HCT116 (cell line): ENCODE data around the gene GDPD5. TPM values are rescaled to one million over a fixed set of nuclear protein-coding genes. Genes with fewer than 3 reads are reported as not detected.

Experiments used
- ATAC-seq: fragments of 200-7000 bp; cut with Tn5 transposase; 2 replicates; pipeline ENCODE4 v1.9.1; 2020; ENCODE audit warnings: mild to moderate bottlenecking, moderate library complexity
- BruUV-seq: library from RNA; stranded (reverse); fragments of 400-500 nt; replicated peaks from 2 replicates; lab custom pipeline; 2021; lab: Mats Ljungman, UMichigan
- CTCF ChIA-PET: fragments of 300-600 bp; sonication (Branson Sonifier 250); formaldehyde crosslinking; loops from one replicate; lab custom pipeline; 2021; ENCODE audit warnings: antibody characterized with exemption; lab: Charles Lee
- POLR2A ChIA-PET: fragments of 300-600, 350-600 bp; sonication (Branson Sonifier 250); formaldehyde crosslinking; loops from one replicate; lab custom pipeline; 2021; ENCODE audit warnings: antibody characterized with exemption; lab: Charles Lee
- RAD21 ChIA-PET, 2 experiments: fragments of 300-600 bp; sonication (Branson Sonifier 250); formaldehyde crosslinking; loops; one replicate each; lab custom pipeline; 2023; ENCODE audit warnings: low total read pairs in 2 of 2; ENCODE audit not compliant: uncharacterized antibody in 2 of 2, unreplicated experiment in 2 of 2, low non-redundant PET in 1 of 2; lab: Charles Lee
- DNase-seq: peaks from one replicate; pipeline ENCODE4 v3.0.0-alpha.2; 2010; ENCODE audit warnings: low read depth, low spot score
- H2AFZ ChIP-seq: fragments of 200-600 bp; shearing (Covaris generic), sonication (generic); 2 replicates; pipeline ENCODE4 v1.6.1; 2017; ENCODE audit warnings: low read depth, mixed run types, mixed read lengths, antibody characterized with exemption, low read length; ENCODE audit not compliant: poor library complexity, severe bottlenecking
- H3K27ac ChIP-seq: 2 replicates; pipeline ENCODE4 v1.5.1; 2012; ENCODE audit warnings: low read depth, low read length
- H3K27me3 ChIP-seq: fragments of 200-600 bp; sonication (generic); 2 replicates; pipeline ENCODE4 v1.6.1; 2016; ENCODE audit warnings: mixed run types, low read length, mixed read lengths; ENCODE audit not compliant: insufficient read depth
- H3K36me3 ChIP-seq, 2 experiments: fragments of 200-500 bp in 1 of 2; fragments of 200-600 bp in 1 of 2; sonication (Bioruptor generic) in 1 of 2; sonication (generic) in 1 of 2; 2 replicates each; pipeline versions ENCODE4 v1.5.1 to v1.6.1; 2014 to 2016; ENCODE audit warnings: low read length in 2 of 2, inconsistent platforms in 1 of 2, mixed read lengths in 1 of 2, mixed run types in 1 of 2; ENCODE audit not compliant: insufficient read depth in 2 of 2, control insufficient read depth in 1 of 2
- H3K4me1 ChIP-seq, 2 experiments: fragments of 200-600 bp in 1 of 2; sonication (generic) in 1 of 2; 2 replicates each; pipeline versions ENCODE4 v1.5.1 to v1.6.1; 2012 to 2017; ENCODE audit warnings: low read length in 2 of 2, inconsistent platforms in 1 of 2, mild to moderate bottlenecking in 1 of 2, mixed read lengths in 1 of 2, mixed run types in 1 of 2, moderate library complexity in 1 of 2; ENCODE audit not compliant: insufficient read depth in 2 of 2, control insufficient read depth in 1 of 2
- H3K4me2 ChIP-seq: fragments of 200-600 bp; sonication (generic); 2 replicates; pipeline ENCODE4 v1.6.1; 2017; ENCODE audit warnings: mixed run types, low read length, mixed read lengths
- H3K4me3 ChIP-seq, 2 experiments: fragments of 200-600 bp in 1 of 2; sonication (generic) in 1 of 2; replicated peaks in 1 of 2; 2 replicates each; pipeline ENCODE4 v1.5.1; 2011 to 2016; ENCODE audit warnings: low read length in 2 of 2, control low read depth in 1 of 2, low read depth in 1 of 2, mild to moderate bottlenecking in 1 of 2, mixed read lengths in 1 of 2, mixed run types in 1 of 2
- H3K79me2 ChIP-seq: fragments of 200-600 bp; sonication (generic); 2 replicates; pipeline ENCODE4 v1.6.1; 2017; ENCODE audit warnings: mild to moderate bottlenecking, mixed run types, low read length, moderate library complexity, mixed read lengths; ENCODE audit not compliant: insufficient read depth
- H3K9ac ChIP-seq: fragments of 200-600 bp; sonication (generic); 2 replicates; pipeline ENCODE4 v1.6.1; 2016; ENCODE audit warnings: low read length, mixed read lengths
- H3K9me2 ChIP-seq: fragments of 200-600 bp; sonication (generic), shearing (Covaris generic); 2 replicates; pipeline ENCODE4 v1.6.1; 2017; ENCODE audit warnings: mixed run types, mild to moderate bottlenecking, moderate library complexity; ENCODE audit not compliant: insufficient read depth
- H3K9me3 ChIP-seq, 2 experiments: fragments of 200-500 bp in 1 of 2; fragments of 200-600 bp in 1 of 2; sonication (Bioruptor generic) in 1 of 2; sonication (generic) in 1 of 2; 2 replicates each; pipeline ENCODE4 v1.6.1; 2014 to 2017; ENCODE audit warnings: low read length in 2 of 2, mixed read lengths in 2 of 2, inconsistent platforms in 1 of 2, low read depth in 1 of 2, mild to moderate bottlenecking in 1 of 2, mixed run types in 1 of 2, moderate library complexity in 1 of 2; ENCODE audit not compliant: control insufficient read depth in 1 of 2, insufficient read depth in 1 of 2
- H4K20me1 ChIP-seq: fragments of 200-600 bp; sonication (generic), shearing (Covaris generic); 2 replicates; pipeline ENCODE4 v1.6.1; 2017; ENCODE audit warnings: mixed run types, mild to moderate bottlenecking, moderate library complexity; ENCODE audit not compliant: insufficient read depth
- EGR1 ChIP-seq: IDR thresholded peaks from 2 replicates; pipeline ENCODE4 v1.6.1; 2012; ENCODE audit warnings: low read depth
- ELF1 ChIP-seq: IDR thresholded peaks from 2 replicates; pipeline ENCODE4 v1.6.1; 2012; ENCODE audit warnings: low read depth, borderline replicate concordance
- EZH2 ChIP-seq: fragments of 200-600 bp; sonication (generic); IDR thresholded peaks from 2 replicates; pipeline ENCODE4 v1.6.1; 2017; ENCODE audit warnings: antibody characterized with exemption, mixed run types
- POLR2A ChIP-seq: IDR thresholded peaks from 2 replicates; pipeline ENCODE4 v1.7.0; 2011; ENCODE audit warnings: borderline replicate concordance; ENCODE audit not compliant: insufficient read depth, insufficient read length; ENCODE audit errors: extremely low read depth
- POLR2AphosphoS5 ChIP-seq: IDR thresholded peaks from 2 replicates; pipeline ENCODE4 v1.6.1; 2011; ENCODE audit warnings: mild to moderate bottlenecking, low read depth, low read length, moderate library complexity
- RAD21 ChIP-seq: IDR thresholded peaks from 2 replicates; pipeline ENCODE4 v1.6.1; 2012; ENCODE audit warnings: low read depth, mild to moderate bottlenecking
- YY1 ChIP-seq: IDR thresholded peaks from 2 replicates; pipeline ENCODE4 v1.6.1; 2011; ENCODE audit warnings: low read length, low read depth, moderate library complexity, mild to moderate bottlenecking; ENCODE audit not compliant: insufficient replicate concordance; ENCODE audit errors: extremely low read depth
- ZNF274 ChIP-seq: fragments of 200-500 bp; sonication (Bioruptor generic); IDR thresholded peaks from 2 replicates; pipeline ENCODE4 v1.6.1; 2014; ENCODE audit warnings: mild to moderate bottlenecking, low read depth, low read length, inconsistent platforms
- intact Hi-C: fragments of 100-400 bp; cut with micrococcal nuclease; formaldehyde crosslinking; loops from 2 replicates; pipeline ENCODE4 v1.10.0; 2022
- total RNA-seq: library from RNA; stranded (reverse); gene quantifications from one replicate; pipeline ENCODE4 v1.2.1, GENCODE V29; 2021; ENCODE audit not compliant: unreplicated experiment
- TF ChIP-seq, protein P1 (sequence below): IDR thresholded peaks from 2 replicates; pipeline ENCODE4 v1.6.1; 2012
- TF ChIP-seq, protein P2 (sequence below), 3 experiments: fragments of 200-600 bp in 1 of 3; sonication (generic) in 1 of 3; IDR thresholded peaks in 2 of 3; conservative IDR thresholded peaks in 1 of 3; 2 replicates each; pipeline ENCODE4 v1.5.1; 2012 to 2017; ENCODE audit warnings: low read depth in 2 of 3, low read length in 2 of 3, antibody characterized with exemption in 1 of 3, borderline replicate concordance in 1 of 3, control low read depth in 1 of 3, mild to moderate bottlenecking in 1 of 3, mixed read lengths in 1 of 3, mixed run types in 1 of 3, moderate library complexity in 1 of 3; ENCODE audit not compliant: insufficient read depth in 1 of 3

Gene GDPD5
- total RNA-seq, 1 experiment from 2014 or later, result 27.5 TPM

- DNase-seq, result no peak
- Histone ChIP-seq H3K4me1 (peaks cover 0 to 21% of the 10 kb centered on the region in 2 experiments; a peak in 2 of 4 replicates), H3K4me3 (no peak overlapping the region), H3K27ac (no peak overlapping the region), H2AFZ (no peak overlapping the region)
- CTCF ChIA-PET, result no interaction called here
- no TSS peak for BruUV-seq
- TF ChIP-seq EGR1, result no peak
- TF ChIP-seq, protein P1, sequence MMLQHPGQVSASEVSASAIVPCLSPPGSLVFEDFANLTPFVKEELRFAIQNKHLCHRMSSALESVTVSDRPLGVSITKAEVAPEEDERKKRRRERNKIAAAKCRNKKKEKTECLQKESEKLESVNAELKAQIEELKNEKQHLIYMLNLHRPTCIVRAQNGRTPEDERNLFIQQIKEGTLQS, result no peak
- no peak for TF ChIP-seq POLR2AphosphoS5
- no peak for TF ChIP-seq EZH2
- no peak for TF ChIP-seq ZNF274
- no peak for TF ChIP-seq RAD21
- TF ChIP-seq YY1, result no peak
- no peak for TF ChIP-seq POLR2A
- TF ChIP-seq, protein P2, sequence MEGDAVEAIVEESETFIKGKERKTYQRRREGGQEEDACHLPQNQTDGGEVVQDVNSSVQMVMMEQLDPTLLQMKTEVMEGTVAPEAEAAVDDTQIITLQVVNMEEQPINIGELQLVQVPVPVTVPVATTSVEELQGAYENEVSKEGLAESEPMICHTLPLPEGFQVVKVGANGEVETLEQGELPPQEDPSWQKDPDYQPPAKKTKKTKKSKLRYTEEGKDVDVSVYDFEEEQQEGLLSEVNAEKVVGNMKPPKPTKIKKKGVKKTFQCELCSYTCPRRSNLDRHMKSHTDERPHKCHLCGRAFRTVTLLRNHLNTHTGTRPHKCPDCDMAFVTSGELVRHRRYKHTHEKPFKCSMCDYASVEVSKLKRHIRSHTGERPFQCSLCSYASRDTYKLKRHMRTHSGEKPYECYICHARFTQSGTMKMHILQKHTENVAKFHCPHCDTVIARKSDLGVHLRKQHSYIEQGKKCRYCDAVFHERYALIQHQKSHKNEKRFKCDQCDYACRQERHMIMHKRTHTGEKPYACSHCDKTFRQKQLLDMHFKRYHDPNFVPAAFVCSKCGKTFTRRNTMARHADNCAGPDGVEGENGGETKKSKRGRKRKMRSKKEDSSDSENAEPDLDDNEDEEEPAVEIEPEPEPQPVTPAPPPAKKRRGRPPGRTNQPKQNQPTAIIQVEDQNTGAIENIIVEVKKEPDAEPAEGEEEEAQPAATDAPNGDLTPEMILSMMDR (IDR thresholded peaks at IDR 0.05 in 2 of 3, conservative IDR thresholded peaks at IDR 0.05 in 1 of 3; ENCODE audit: borderline replicate concordance in 1 of 3, insufficient read depth in 1 of 3, low read depth in 2 of 3, low read length in 2 of 3), result no peak
- no peak for TF ChIP-seq ELF1
- TF ChIP-seq, all 23 proteins: peak for 0
- Histone ChIP-seq H3K9ac (no peak overlapping the region), H3K36me3 (no peaks in the 10 kb centered on the region), H3K4me2 (no peak overlapping the region), H3K27me3 (no peaks in the 10 kb centered on the region), H3K9me3 (no peaks in the 10 kb centered on the region), H3K9me2 (no peaks in the 10 kb centered on the region), H3K79me2 (no peaks in the 10 kb centered on the region), H4K20me1 (no peaks in the 10 kb centered on the region)
- RAD21 ChIA-PET, result no interaction called here
- no peak for ATAC-seq
- intact Hi-C loops, result no loop called here
- POLR2A ChIA-PET, result no interaction called here
Observed at GRCh38 chr11:75555079-75555811, 29.5 kb upstream of the GDPD5 start.
